Ramos (cell line): ENCODE measurements around the gene EFCAB6.

Experiments
- in situ Hi-C: fragments of 300-500 bp; cut with MboI; formaldehyde crosslinking; loops from one replicate; pipeline ENCODE4 v1.14.3; 2022; ENCODE audit warnings: low sequenced_read_pairs; ENCODE audit not compliant: unreplicated experiment

The EFCAB6 gene

DNA sequence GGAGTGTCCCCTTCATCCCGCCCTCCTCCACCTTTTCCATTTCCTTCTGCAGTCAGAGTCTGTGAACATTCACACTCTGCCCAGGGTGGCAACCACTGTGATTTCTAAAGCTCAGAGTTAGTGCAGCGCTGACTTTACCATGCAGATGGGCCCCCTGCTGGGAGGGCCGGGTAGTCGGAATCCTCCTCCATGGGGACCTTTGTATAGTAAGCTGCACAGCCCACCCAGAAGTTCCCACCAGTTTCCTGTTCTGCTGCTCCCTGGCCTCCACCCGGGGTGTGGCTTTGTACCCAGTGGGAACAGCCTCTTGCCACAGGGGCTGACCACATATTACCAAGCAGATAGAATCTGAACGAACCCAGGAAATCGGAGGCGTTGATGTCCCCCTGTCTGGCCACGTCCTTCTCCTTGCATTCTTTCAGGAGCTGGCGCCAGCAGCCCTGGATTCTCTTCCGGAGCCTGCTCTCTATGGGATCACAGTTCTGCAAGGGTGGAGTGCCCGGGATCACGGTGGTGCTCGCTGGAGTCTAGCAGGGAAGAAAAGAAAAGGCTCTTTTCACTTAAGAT lies 275.0 kb downstream of the EFCAB6 start:
- in situ Hi-C loops: no loop called here

DNA sequence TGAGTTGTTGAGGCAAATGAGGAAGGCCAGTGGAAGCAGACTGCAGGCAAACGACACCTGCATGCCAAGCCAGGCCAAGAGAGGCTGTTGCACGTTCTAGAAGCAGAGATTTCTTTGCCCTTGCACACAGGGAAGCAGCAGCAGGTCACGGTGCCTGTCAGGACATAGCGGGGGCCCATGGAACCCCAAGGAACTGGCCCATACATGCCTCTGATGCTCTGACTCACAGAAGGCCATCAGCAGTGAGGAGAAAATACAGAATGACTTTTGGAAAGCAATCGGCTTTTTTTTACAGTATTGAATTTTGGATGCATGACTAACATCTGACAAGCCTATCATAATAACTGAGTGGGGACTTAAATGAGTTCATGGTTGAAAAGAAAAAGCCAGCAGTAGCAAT lies 276.4 kb downstream of the EFCAB6 start:
- in situ Hi-C loops: no loop called here

DNA sequence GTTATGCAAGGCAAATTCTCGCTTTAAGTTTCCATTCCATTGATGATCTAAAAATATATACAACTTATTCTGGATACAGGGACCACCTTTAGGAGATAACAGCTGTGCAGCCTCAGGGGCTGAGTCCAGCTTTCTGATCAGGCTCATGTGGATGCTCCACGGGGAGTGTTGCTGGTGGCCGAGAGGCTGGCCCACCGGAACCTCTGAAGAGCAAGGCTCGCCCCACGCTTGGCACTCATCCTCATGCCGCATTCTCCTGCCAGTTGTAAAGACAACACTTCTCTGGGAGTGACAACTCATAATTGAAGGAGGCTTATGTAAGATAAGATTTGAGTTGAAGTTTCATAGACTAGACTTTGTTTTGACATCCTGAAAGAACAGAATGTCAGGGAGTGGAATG lies 276.8 kb downstream of the EFCAB6 start:
- in situ Hi-C loops: no loop called here

DNA sequence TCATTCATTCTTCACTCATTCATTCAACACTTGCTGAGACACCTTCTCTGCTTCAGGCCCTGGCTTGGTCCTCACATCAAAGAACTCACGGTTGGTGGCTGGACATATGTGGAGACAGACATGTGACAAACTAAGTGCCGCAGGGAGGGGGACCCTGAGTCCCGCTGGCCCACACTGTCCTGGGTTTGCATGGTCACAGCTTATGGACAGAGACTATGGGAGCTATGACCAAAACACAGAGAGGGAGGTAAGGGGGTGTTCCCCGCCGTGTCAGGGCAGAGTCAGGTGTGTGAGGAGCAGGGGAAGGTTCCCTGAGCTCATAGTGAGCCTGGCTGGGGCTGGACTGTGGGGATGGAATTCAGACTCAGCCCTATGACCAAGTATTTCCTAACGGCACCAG lies 277.2 kb downstream of the EFCAB6 start:
- in situ Hi-C loops: no loop called here

DNA sequence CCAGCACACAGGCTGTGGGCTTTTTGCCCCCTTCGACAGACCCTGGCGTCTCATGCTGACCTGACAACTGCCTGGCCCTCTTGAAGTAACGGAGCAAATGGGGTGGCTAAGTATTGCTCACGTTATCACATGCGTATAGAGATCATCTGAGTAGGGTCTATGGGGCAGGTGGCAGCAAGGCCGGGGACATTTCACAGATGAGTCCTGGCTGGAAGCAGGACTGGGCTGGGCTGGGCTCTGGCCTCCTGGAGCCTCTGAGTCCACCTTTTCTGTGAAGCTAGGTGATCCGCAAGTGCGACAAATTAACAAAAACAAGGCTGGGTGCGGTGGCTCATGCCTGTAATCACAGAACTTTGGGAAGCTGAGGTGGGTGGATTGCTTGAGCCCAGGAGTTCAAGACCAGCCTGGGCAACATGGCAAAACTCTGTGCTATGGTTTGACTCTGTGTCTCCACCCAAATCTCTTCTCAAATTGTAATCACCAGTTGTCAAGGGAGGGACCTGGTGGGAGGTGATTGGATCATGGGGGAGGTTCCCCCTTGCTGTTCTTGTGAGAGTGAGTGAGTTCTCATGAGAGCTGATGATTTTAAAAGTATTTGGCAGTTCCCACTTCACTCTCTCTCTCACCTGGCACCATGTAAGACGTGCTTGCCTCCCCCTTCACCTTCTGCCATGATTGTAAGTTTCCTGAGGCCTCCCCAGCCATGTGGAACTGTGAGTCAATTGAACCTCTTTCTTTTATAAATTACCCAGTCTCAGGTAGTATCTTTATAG lies 278.3 kb downstream of the EFCAB6 start:
- in situ Hi-C loops: no loop called here

DNA sequence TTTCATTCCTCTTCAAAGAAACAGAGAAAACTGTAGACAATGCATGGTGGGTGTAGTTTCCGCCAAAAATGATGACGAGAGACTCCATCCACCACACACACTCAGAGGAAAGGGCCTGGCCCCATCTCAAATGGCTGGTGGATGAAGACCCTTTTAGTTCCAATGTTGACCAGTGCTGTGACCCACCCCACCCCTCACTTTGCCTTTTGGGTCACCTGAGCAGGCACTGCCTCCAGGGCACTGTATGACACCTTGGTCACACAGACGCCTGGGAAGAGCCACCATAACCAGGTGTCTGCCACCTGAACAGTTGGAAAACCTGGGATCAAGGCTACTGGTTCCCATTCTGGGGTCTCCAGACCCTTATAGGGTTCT lies 279.0 kb downstream of the EFCAB6 start:
- in situ Hi-C loops: no loop called here

DNA sequence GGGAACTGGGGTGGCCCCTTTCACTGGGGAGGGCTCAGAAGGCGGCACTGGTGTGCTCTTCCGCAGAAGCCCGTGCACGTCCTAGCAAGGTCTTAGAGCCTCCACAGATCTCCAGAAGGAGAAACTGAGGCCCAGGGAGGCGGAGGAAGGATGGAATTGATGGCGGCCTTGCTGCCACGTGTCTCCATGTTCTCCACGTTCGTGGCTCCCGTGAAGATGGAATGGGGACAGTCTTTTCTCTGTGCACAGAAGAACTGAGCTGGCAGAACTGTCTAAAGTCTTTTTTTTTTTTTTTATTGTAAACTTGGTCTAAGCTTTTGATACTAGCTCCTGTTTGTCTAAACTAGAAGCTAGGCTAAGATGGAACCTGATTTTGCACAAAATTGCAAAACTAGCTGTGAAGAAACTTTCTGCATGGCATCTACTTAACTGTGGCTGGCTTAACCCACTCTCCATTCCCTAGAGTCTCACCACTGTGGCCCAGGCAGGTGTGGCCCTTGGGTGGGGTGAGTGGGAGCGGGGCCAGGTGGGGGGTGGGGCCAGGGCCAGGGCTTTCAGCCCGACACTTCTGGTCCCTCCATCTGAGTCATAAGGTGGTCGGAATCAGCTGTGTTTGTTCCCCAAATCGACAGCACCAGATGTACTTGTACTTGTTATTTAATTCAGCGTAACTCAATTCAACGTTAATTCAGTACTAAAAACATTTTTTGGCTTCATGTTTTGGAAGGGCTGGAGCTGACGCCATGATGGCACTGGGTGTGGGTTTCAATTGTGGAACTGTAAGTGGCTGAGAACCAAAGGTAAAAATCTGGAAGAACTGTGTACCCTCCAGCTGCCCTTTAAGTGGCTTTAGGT lies 279.6 kb downstream of the EFCAB6 start:
- in situ Hi-C loops: no loop called here

DNA sequence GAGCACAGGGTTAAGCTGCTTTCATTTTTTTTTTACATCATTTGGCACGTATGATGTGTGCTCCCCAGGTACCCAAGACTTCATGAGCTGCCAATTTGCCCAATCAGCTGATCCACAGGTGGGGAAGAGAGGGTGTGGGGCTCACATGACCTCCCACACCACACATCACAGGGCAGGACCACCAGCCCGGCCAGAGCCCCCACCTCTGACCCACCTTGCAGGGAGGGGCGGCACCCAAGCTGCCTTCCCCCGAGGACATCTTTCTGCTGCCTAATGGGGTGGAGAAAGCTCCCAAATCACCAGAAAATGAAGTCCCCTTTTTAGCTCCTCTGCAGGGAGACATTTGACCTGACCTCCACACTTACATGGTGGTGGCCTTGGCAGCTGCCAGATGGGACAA lies 280.5 kb downstream of the EFCAB6 start:
- in situ Hi-C loops: no loop called here

DNA sequence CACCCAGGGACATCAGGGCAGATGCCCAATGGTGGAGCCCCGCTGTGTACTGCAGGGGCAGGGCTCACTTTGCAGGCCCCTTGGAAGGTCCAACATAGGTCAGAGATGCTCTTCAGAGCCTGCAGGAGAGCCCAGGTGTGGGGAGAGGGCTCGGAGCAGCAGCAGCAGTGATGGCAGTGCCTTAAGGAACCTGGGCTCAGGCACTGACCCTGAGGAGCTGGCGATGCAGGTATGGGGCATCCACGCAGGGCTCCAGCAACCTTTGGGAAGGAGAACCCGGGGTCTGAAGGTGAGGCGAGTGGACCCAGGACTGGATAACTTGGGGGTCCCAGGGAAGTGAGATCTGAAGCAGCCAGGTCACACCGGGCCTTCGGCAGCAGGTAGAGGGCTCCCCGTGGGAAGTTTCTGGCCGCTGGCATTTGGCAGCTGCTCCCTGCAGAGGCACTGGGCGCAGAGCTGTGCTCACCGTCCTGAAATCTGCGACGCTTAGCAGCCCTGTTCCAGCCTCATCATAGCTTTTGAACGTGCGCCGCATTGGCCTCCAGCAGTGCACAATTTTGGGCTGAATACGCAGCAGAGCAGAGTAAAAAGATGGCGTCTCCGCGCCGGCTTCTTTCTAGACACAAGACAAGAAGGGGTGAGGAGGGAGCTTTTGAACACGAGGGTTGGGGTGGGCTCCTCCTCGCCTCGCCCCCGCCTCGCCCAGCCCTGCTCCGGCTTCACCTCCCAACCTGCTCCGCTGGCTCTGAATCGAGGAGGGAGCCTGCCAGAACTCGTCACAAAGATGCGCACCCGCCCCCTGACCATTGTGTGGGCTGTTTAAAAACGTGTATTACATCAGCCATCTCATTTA lies 281.5 kb downstream of the EFCAB6 start:
- in situ Hi-C loops: no loop called here

DNA sequence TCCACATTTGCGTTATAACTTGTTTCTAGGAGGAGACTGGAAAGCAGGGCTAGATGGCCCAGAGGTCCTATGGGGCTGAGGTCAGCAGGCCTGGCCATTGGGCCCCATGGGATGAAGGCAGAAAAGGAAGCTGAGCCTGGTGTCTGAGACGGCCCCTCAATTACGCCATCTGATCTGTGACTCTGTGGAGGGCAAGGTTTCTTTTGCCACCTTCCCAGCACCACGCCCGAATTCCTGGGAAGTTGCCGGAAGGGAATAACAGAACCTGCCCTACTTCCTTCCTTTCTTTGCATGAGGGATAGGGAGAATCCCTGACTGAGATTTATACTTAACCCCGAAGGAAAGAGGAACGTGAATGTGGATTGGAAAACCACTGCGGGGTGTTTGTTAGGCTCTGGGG lies 282.2 kb downstream of the EFCAB6 start:
- in situ Hi-C loops: no loop called here

DNA sequence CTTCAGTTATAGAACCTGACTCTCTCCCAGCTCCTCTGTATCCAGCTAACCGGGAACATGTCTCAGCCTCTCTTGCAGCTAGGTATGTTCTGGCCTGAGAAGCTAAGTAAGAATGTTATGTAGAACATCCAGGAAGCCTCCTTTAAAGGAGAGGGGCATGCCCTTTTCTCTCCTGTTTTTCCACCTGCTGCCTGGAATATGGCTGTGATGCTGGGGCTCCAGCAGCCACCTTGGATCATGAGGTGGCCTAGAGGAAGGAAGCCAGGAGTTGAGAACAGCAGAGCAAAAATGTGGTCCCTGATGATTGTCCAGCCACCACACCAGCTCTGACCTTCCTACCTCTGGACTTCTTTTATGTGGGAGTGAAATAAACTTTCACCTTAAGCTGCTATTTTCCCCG lies 282.6 kb downstream of the EFCAB6 start:
- in situ Hi-C loops: no loop called here

DNA sequence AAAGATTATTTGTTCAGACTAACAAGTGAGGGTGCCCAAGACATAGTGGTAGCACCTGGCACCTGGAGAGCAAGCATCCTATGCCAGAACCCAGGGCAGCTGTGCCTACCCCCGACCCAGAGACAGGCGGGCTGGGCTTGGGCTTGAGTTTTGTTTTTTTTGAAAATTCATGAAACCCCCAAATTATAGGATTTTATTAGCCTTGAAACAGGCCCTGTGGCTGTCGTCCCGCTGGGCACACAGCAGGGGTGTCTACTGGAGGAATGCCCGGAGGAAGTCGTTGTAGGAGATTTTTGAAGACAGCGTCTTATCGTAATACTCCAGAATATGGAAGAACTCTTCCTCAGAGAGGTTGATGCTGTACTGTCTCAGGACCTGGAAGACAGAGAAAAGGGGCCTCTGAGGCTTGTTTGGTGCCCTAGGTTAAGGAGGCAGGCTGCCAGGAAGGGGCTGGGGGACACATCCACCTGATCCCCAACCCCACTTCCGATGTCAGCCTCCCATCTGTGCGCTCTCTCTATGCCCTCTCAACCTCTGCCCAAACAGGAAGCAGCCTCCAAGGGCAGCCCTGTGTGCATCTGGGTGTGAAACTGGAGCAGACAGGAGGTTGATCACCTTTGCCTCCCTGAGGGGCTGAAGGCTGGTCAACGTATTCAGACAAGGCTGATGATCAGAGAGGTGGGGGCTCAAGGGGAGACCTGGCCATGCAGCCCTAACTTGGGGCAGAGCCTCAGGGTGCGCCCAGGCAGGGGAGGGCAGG lies 283.3 kb downstream of the EFCAB6 start:
- in situ Hi-C loops: no loop called here

DNA sequence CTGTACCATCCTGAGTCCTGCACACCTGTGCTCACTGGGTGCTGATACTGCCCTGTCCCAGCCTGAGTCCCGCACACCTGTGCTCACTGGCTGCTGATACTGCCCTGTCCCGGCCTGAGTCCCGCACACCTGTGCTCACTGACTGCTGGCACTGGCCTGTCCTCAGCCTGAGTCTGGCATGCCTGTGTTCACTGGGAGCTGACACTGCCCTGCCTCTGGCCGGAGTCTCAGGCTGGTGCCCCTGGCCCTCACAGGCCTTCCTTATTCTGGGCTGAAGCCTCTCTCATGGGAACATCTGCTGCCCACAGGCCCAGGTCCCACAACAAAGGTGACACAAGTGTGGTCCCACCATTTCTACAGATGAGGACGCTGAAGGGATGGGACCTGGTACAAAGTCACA lies 285.2 kb downstream of the EFCAB6 start:
- in situ Hi-C loops: no loop called here

DNA sequence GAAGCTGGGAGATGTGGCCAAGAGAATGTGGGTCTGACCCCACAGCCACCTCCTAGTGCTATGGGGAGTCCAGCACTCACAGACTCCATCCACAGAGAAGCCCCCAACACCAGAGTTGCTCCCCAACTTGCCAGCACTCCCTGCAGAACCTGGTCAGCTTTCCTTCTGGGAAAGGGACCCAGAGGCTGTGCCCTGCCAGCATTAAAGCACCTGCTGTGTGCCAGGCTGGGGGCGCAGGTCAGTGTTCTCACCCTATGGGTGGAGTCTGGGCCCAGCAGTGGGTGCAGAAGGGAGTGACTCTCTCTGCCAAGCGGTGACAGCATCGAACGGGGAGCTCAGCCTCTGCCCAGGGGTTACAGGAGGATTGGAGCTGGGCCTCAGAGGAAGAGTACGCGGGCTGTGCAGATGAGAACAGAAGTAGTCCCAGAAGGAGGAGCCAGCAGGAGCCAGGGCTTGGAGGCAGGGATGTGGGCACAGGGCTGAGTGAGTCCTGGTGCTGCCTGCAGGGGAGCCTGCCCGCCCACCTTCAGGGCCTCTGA lies 285.9 kb downstream of the EFCAB6 start:
- in situ Hi-C loops: no loop called here

DNA sequence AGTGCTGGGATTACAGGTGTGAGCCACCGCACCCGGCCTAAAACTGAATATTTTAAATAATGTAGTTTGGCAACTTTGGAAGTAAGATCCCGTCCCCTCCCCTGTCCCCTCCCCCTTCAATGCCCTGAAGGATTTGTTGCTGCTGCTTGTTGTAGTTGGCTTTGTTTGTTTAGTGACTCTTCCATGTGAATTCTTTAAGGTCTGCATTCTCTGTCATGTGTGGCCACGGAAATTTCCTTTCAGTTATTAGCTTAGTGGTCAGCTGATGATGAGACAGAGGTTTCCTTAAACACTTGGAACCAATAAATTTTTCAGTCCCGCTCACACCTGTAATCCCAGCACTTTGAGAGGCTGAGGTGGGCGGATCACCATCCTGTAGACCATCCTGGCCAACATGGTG lies 290.4 kb downstream of the EFCAB6 start:
- in situ Hi-C loops: no loop called here

DNA sequence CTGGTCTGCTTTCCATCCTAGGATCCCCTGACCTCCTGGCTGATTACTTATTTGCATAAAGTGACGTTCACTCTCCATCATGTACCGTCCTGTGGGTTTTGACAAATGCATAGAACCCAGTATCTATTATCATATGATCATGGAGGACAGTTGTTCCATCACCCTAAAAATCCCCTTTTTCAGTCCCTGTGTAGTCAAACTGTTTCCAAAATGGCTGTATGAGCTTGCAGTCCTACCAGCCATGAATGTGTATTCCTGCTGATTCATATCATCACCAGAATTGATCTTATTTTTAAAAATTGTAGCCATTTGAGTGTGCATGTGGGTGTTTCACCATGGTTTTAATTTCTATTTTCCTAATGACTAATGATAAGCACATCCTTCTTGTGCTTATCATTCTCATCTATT lies 291.5 kb downstream of the EFCAB6 start:
- in situ Hi-C loops: no loop called here

DNA sequence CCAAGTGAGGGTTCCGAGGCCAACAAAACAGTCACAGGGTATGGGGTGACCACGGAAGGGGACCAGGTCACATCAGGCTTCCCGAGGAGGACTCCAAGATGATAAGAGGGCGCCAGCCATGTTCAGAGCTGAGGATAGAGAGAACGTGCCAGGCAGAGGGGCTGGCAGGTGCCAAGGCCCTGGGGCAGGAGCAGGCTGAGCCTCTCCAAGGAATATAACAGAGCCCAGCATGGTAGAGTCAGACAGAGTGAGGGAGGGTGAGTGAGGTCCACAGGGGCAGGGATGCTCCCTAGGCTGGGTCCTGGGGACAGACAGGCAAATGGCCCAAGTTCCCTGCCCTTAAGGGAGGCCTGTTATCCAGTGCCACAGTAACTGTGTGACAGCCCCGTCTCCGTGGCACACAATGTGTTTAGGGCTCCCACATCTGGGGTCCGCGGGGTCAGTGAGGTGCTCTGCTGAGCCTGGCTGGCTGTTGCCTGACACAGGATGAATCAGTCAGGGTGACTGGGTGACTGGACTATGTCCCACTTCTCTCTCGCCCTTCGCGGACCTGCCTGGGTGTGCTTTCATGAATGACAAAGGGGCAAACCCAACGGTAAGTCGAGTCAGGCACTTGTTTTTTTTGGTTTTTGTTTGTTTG lies 295.0 kb downstream of the EFCAB6 start:
- in situ Hi-C loops: no loop called here

DNA sequence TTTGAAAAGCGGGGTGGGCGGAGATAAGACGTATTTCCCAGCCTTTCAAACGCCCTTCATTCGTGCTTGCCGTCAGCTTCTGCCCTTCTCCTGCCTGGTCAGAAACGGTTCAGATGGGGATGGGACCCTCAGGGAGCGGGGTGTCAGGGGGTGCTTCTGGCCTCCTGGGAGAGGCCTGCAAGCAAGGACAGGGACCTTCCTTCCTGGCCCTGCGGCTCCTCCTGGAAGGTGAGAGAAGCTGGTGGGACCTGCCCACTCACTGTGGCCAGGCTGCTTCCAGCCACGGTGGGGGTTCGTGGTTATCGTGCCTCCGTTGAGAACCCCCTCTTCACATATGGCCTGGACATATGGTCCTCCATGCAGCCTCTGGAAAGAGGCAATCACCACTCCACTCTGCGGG lies 295.7 kb downstream of the EFCAB6 start:
- in situ Hi-C loops: no loop called here

DNA sequence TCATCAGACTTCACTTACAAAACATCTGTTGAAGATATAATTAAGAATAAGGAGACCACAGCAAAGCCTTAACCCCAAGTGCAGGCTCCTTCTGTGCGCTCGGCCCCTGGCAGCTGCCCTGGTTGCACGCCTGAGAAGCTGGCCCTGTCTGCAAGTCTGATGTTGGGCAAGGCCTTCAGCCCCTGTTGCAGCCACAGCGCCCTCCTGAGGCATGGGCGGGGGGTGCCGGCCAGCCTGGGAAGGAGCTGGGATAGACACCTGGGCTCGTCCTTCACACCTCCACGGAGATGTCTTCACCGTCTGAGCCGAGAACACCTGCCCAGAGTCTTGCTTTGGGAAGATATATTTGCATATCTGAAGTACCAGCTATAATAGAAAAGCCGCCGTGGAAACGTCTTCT lies 296.2 kb downstream of the EFCAB6 start:
- in situ Hi-C loops: no loop called here
